GM11168 (cell line): ENCODE data around the gene ACSS3.
"Not testable (repeated sequence)": the region's sequence is repeated elsewhere in the genome, so short reads cannot be mapped to it uniquely, and the experiment has no call there.

Source experiments
- in situ Hi-C: fragments of 300-500 bp; cut with MboI; formaldehyde crosslinking; loops from one replicate; pipeline ENCODE4 v1.12.0; 2022; ENCODE audit warnings: low sequenced_read_pairs; ENCODE audit not compliant: unreplicated experiment

The ACSS3 gene

GRCh38 chr12:81077686-81078441, at the start of gene ACSS3:
ACSS3 (plus strand) TSS chr12:81078079; CDS start chr12:81078121, 42 bp downstream.
- in situ Hi-C loops, result no loop called here

- in situ Hi-C loops, result no loop called here
Observed at GRCh38 chr12:81034926-81035325, 43.0 kb upstream of the ACSS3 start.

GRCh38 chr12:81039231-81039630, 38.6 kb upstream of the ACSS3 start:
- in situ Hi-C loops, result no loop called here

- in situ Hi-C loops, result no loop called here
Observed at GRCh38 chr12:81043979-81044740, 33.7 kb upstream of the ACSS3 start.

- in situ Hi-C loops, result not testable (repeated sequence)
Observed at GRCh38 chr12:81064971-81065370, 12.9 kb upstream of the ACSS3 start.

GRCh38 chr12:81070846-81071245, 7.0 kb upstream of the ACSS3 start:
- in situ Hi-C loops, result no loop called here

GRCh38 chr12:81075539-81075938, 2.3 kb upstream of the ACSS3 start:
- in situ Hi-C loops, result no loop called here

GRCh38 chr12:81077329-81077685, 572 bp upstream of the ACSS3 start:
- in situ Hi-C loops, result no loop called here

GRCh38 chr12:81078469-81079196, 754 bp downstream of the ACSS3 start:
- in situ Hi-C loops, result no loop called here

- in situ Hi-C loops, result no loop called here
Observed at GRCh38 chr12:81079280-81080076, 1.6 kb downstream of the ACSS3 start.

- in situ Hi-C loops, result no loop called here
Observed at GRCh38 chr12:81080431-81080983, 2.6 kb downstream of the ACSS3 start.

GRCh38 chr12:81081726-81082125, 3.8 kb downstream of the ACSS3 start:
- in situ Hi-C loops, result no loop called here

GRCh38 chr12:81083018-81083417, 5.1 kb downstream of the ACSS3 start:
- in situ Hi-C loops, result no loop called here

- in situ Hi-C loops, result no loop called here
Observed at GRCh38 chr12:81083906-81084513, 6.1 kb downstream of the ACSS3 start.

- in situ Hi-C loops, result no loop called here
Observed at GRCh38 chr12:81084811-81085350, 7.0 kb downstream of the ACSS3 start.

- in situ Hi-C loops, result no loop called here
Observed at GRCh38 chr12:81085832-81086231, 8.0 kb downstream of the ACSS3 start.

- in situ Hi-C loops, result no loop called here
Observed at GRCh38 chr12:81086342-81086741, 8.5 kb downstream of the ACSS3 start.

GRCh38 chr12:81088221-81088620, 10.3 kb downstream of the ACSS3 start:
- in situ Hi-C loops, result no loop called here

GRCh38 chr12:81089412-81089811, 11.5 kb downstream of the ACSS3 start:
- in situ Hi-C loops, result no loop called here
